Measurements from ENCODE around the gene SEC14L6.

The SEC14L6 gene

GRCh38 chr22:30559889-30560288 lies 13.3 kb upstream of the SEC14L6 start:
- no peak for DNase-seq
- no peak overlapping the region for H3K27ac ChIP-seq (ENCODE audit: low read length)
- no peaks in the 10 kb centered on the region for H3K27me3 ChIP-seq (replicated peaks; ENCODE audit: insufficient read depth, low read length)
- H3K4me2 ChIP-seq (ENCODE audit: low read depth, low read length) = no peak overlapping the region
- H3K36me3 ChIP-seq (replicated peaks; ENCODE audit: insufficient read depth, low read length) = no peaks in the 10 kb centered on the region
- no peaks in the 10 kb centered on the region for H3K79me2 ChIP-seq (ENCODE audit: low read length)
- no peaks in the 10 kb centered on the region for H3F3A ChIP-seq (ENCODE audit: insufficient read depth, low read length)
- no peak overlapping the region for H2AFZ ChIP-seq (ENCODE audit: low read length)
- no peaks in the 10 kb centered on the region for H3K4me1 ChIP-seq (ENCODE audit: low read length)
- no peaks in the 10 kb centered on the region for H3K9me2 ChIP-seq (replicated peaks; ENCODE audit: insufficient read depth, low read length)
- H3K9me3 ChIP-seq (replicated peaks; ENCODE audit: insufficient read depth, low read length) = no peaks in the 10 kb centered on the region
- H3K4me3 ChIP-seq (ENCODE audit: low read length) = no peak overlapping the region
- H4K20me1 ChIP-seq (ENCODE audit: insufficient read depth, low read length) = no peaks in the 10 kb centered on the region
- no peak overlapping the region for H3K9ac ChIP-seq (ENCODE audit: low read length)
- TF ChIP-seq EZH2 (optimal IDR thresholded peaks at IDR 0.05; ENCODE audit: low read depth, low read length) (no peak), EZH2phosphoT487 (IDR thresholded peaks at IDR 0.05; ENCODE audit: low read length) (no peak)
- TF ChIP-seq, protein P1, sequence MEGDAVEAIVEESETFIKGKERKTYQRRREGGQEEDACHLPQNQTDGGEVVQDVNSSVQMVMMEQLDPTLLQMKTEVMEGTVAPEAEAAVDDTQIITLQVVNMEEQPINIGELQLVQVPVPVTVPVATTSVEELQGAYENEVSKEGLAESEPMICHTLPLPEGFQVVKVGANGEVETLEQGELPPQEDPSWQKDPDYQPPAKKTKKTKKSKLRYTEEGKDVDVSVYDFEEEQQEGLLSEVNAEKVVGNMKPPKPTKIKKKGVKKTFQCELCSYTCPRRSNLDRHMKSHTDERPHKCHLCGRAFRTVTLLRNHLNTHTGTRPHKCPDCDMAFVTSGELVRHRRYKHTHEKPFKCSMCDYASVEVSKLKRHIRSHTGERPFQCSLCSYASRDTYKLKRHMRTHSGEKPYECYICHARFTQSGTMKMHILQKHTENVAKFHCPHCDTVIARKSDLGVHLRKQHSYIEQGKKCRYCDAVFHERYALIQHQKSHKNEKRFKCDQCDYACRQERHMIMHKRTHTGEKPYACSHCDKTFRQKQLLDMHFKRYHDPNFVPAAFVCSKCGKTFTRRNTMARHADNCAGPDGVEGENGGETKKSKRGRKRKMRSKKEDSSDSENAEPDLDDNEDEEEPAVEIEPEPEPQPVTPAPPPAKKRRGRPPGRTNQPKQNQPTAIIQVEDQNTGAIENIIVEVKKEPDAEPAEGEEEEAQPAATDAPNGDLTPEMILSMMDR (IDR thresholded peaks at IDR 0.05; ENCODE audit: low read length) = no peak

- Histone ChIP-seq H3K36me3 (replicated peaks; ENCODE audit: insufficient read depth, low read length) (no peaks in the 10 kb centered on the region), H3K4me2 (ENCODE audit: low read depth, low read length) (no peak overlapping the region), H3K9me3 (replicated peaks; ENCODE audit: insufficient read depth, low read length) (no peaks in the 10 kb centered on the region), H3K27me3 (replicated peaks; ENCODE audit: insufficient read depth, low read length) (no peaks in the 10 kb centered on the region), H3K9ac (ENCODE audit: low read length) (no peak overlapping the region), H2AFZ (ENCODE audit: low read length) (no peak overlapping the region), H3F3A (ENCODE audit: insufficient read depth, low read length) (no peaks in the 10 kb centered on the region), H3K4me3 (ENCODE audit: low read length) (no peak overlapping the region), H4K20me1 (ENCODE audit: insufficient read depth, low read length) (no peaks in the 10 kb centered on the region), H3K79me2 (ENCODE audit: low read length) (no peaks in the 10 kb centered on the region), H3K27ac (ENCODE audit: low read length) (no peak overlapping the region), H3K4me1 (ENCODE audit: low read length) (no peaks in the 10 kb centered on the region), H3K9me2 (replicated peaks; ENCODE audit: insufficient read depth, low read length) (no peaks in the 10 kb centered on the region)
- DNase-seq = no peak
- TF ChIP-seq EZH2 (optimal IDR thresholded peaks at IDR 0.05; ENCODE audit: low read depth, low read length) = no peak
- TF ChIP-seq, protein P1 (IDR thresholded peaks at IDR 0.05; ENCODE audit: low read length) = no peak
- TF ChIP-seq EZH2phosphoT487 (IDR thresholded peaks at IDR 0.05; ENCODE audit: low read length) = no peak
Measured at GRCh38 chr22:30557243-30557642, 10.7 kb upstream of the SEC14L6 start.

DNA sequence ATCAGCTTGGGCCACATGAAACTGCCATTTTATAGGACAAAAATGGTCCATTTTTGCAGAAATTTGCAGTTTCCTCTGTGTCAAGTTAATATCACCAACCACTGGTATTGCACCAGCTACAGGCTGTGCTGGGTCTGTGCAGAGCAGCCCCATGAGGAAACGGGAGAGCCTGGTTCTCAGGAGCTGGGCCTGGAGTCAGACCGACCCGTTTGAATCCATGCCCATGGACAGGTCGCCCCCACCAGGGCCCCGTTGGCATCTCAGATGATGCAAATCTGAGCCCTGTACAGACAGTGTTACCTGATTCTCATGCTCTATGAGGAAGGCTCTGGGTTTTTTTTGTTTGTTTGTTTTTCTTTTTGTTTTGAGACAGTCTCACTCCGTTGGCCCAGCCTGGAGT lies 9.8 kb upstream of the SEC14L6 start:
- Histone ChIP-seq H3F3A (ENCODE audit: insufficient read depth, low read length) (no peaks in the 10 kb centered on the region), H3K9ac (ENCODE audit: low read length) (no peak overlapping the region), H3K79me2 (ENCODE audit: low read length) (no peaks in the 10 kb centered on the region), H3K9me3 (replicated peaks; ENCODE audit: insufficient read depth, low read length) (no peaks in the 10 kb centered on the region), H3K9me2 (replicated peaks; ENCODE audit: insufficient read depth, low read length) (no peaks in the 10 kb centered on the region), H3K27ac (ENCODE audit: low read length) (no peak overlapping the region), H3K4me3 (ENCODE audit: low read length) (no peak overlapping the region), H3K27me3 (replicated peaks; ENCODE audit: insufficient read depth, low read length) (no peaks in the 10 kb centered on the region), H2AFZ (ENCODE audit: low read length) (no peak overlapping the region), H3K4me1 (ENCODE audit: low read length) (no peaks in the 10 kb centered on the region), H3K4me2 (ENCODE audit: low read depth, low read length) (no peak overlapping the region), H3K36me3 (replicated peaks; ENCODE audit: insufficient read depth, low read length) (no peaks in the 10 kb centered on the region), H4K20me1 (ENCODE audit: insufficient read depth, low read length) (no peaks in the 10 kb centered on the region)
- no peak for DNase-seq
- TF ChIP-seq, protein P1 (IDR thresholded peaks at IDR 0.05; ENCODE audit: low read length) = no peak
- TF ChIP-seq EZH2phosphoT487 (IDR thresholded peaks at IDR 0.05; ENCODE audit: low read length) = no peak
